ENCODE data around the gene SLC6A11.

Gene SLC6A11

GRCh38 chr3:10926811-10927521 is 110.9 kb downstream of the SLC6A11 start:
- DNase-seq (ENCODE audit: low read depth): peak; percentile 21
- no peak overlapping the region for H3K4me3 ChIP-seq (ENCODE audit: low read length)

GRCh38 chr3:10927551-10927950 is 111.5 kb downstream of the SLC6A11 start:
- DNase-seq (ENCODE audit: low read depth): peak; percentile 53
- H3K4me3 ChIP-seq (ENCODE audit: low read length): no peak overlapping the region
- no peak for TF ChIP-seq CTCF (IDR thresholded peaks at IDR 0.05; ENCODE audit: insufficient read depth, low read depth, low read length, missing control alignments)

More at GRCh38 chr3:10926811-10927521, 110.9 kb downstream of the SLC6A11 start:
- no peak for TF ChIP-seq CTCF (IDR thresholded peaks at IDR 0.05; ENCODE audit: insufficient read depth, low read depth, low read length, missing control alignments)

GRCh38 chr3:10928407-10928960 is 112.5 kb downstream of the SLC6A11 start:
- no peak overlapping the region for H3K4me3 ChIP-seq (ENCODE audit: low read length)
- no peak for TF ChIP-seq CTCF (IDR thresholded peaks at IDR 0.05; ENCODE audit: insufficient read depth, low read depth, low read length, missing control alignments)
- no peak for DNase-seq (ENCODE audit: low read depth)

- no peak for DNase-seq (ENCODE audit: low read depth)
- H3K4me3 ChIP-seq (ENCODE audit: low read length): no peak overlapping the region
- TF ChIP-seq CTCF (IDR thresholded peaks at IDR 0.05; ENCODE audit: insufficient read depth, low read depth, low read length, missing control alignments): no peak
Observed at GRCh38 chr3:10928961-10929471, 113.0 kb downstream of the SLC6A11 start.

GRCh38 chr3:10929978-10930665 is 114.1 kb downstream of the SLC6A11 start:
- H3K4me3 ChIP-seq (ENCODE audit: low read length): no peak overlapping the region
- no peak for DNase-seq (ENCODE audit: low read depth)
- no peak for TF ChIP-seq CTCF (IDR thresholded peaks at IDR 0.05; ENCODE audit: insufficient read depth, low read depth, low read length, missing control alignments)

- TF ChIP-seq CTCF (IDR thresholded peaks at IDR 0.05; ENCODE audit: insufficient read depth, low read depth, low read length, missing control alignments): no peak
- no peak overlapping the region for H3K4me3 ChIP-seq (ENCODE audit: low read length)
- no peak for DNase-seq (ENCODE audit: low read depth)
Observed at GRCh38 chr3:10930666-10931040, 114.6 kb downstream of the SLC6A11 start.

Data from epithelial cell of esophagus (primary cell).